Measurements from ENCODE around the gene ALK.

Gene ALK

GRCh38 chr2:29524652-29525051 is 396.7 kb downstream of the ALK start:
- no peak for DNase-seq (ENCODE audit: low read depth)
- TF ChIP-seq MAX (IDR thresholded peaks at IDR 0.05; ENCODE audit: low read depth, low read length) (no peak), POLR2A (IDR thresholded peaks at IDR 0.05; ENCODE audit: extremely low read depth, insufficient read length) (no peak), CTCF (IDR thresholded peaks at IDR 0.05; ENCODE audit: low read depth, low read length) (no peak), MYC (IDR thresholded peaks at IDR 0.05; ENCODE audit: low read depth, low read length) (no peak)

GRCh38 chr2:29522951-29523669 is 398.3 kb downstream of the ALK start:
- TF ChIP-seq MAX (IDR thresholded peaks at IDR 0.05; ENCODE audit: low read depth, low read length): no peak
- no peak for TF ChIP-seq POLR2A (IDR thresholded peaks at IDR 0.05; ENCODE audit: extremely low read depth, insufficient read length)
- no peak for TF ChIP-seq MYC (IDR thresholded peaks at IDR 0.05; ENCODE audit: low read depth, low read length)
- DNase-seq (ENCODE audit: low read depth): no peak
- no peak overlapping the region for H3K4me3 ChIP-seq (ENCODE audit: low read depth, low read length)

More at GRCh38 chr2:29524652-29525051, 396.7 kb downstream of the ALK start:
- no peak overlapping the region for H3K4me3 ChIP-seq (ENCODE audit: low read depth, low read length)

- no peak for DNase-seq (ENCODE audit: low read depth)
- no peak for TF ChIP-seq CTCF (IDR thresholded peaks at IDR 0.05; ENCODE audit: low read depth, low read length)
- no peak for TF ChIP-seq MAX (IDR thresholded peaks at IDR 0.05; ENCODE audit: low read depth, low read length)
- no peak for TF ChIP-seq MYC (IDR thresholded peaks at IDR 0.05; ENCODE audit: low read depth, low read length)
- TF ChIP-seq POLR2A (IDR thresholded peaks at IDR 0.05; ENCODE audit: extremely low read depth, insufficient read length): no peak
- no peak overlapping the region for H3K4me3 ChIP-seq (ENCODE audit: low read depth, low read length)
Measured at GRCh38 chr2:29520001-29520400, 401.4 kb downstream of the ALK start.

GRCh38 chr2:29519338-29519925 is 402.0 kb downstream of the ALK start:
- DNase-seq (ENCODE audit: low read depth): no peak
- no peak for TF ChIP-seq MYC (IDR thresholded peaks at IDR 0.05; ENCODE audit: low read depth, low read length)
- H3K4me3 ChIP-seq (ENCODE audit: low read depth, low read length): no peak overlapping the region

- TF ChIP-seq CTCF (IDR thresholded peaks at IDR 0.05; ENCODE audit: low read depth, low read length): no peak
- TF ChIP-seq MYC (IDR thresholded peaks at IDR 0.05; ENCODE audit: low read depth, low read length): no peak
- no peak for TF ChIP-seq MAX (IDR thresholded peaks at IDR 0.05; ENCODE audit: low read depth, low read length)
- no peak for TF ChIP-seq POLR2A (IDR thresholded peaks at IDR 0.05; ENCODE audit: extremely low read depth, insufficient read length)
- no peak overlapping the region for H3K4me3 ChIP-seq (ENCODE audit: low read depth, low read length)
- no peak for DNase-seq (ENCODE audit: low read depth)
Measured at GRCh38 chr2:29518646-29519337, 402.6 kb downstream of the ALK start.

- no peak for DNase-seq (ENCODE audit: low read depth)
- no peak for TF ChIP-seq CTCF (IDR thresholded peaks at IDR 0.05; ENCODE audit: low read depth, low read length)
- TF ChIP-seq POLR2A (IDR thresholded peaks at IDR 0.05; ENCODE audit: extremely low read depth, insufficient read length): no peak
- TF ChIP-seq MAX (IDR thresholded peaks at IDR 0.05; ENCODE audit: low read depth, low read length): no peak
- no peak for TF ChIP-seq MYC (IDR thresholded peaks at IDR 0.05; ENCODE audit: low read depth, low read length)
- H3K4me3 ChIP-seq (ENCODE audit: low read depth, low read length): no peak overlapping the region
Measured at GRCh38 chr2:29518010-29518409, 403.4 kb downstream of the ALK start.

Measured in NB4 (cell line).